MG63 (cell line): ENCODE results near the gene ZDHHC14. TPM values are rescaled to one million over a fixed set of nuclear protein-coding genes. Genes with fewer than 3 reads are reported as not detected.

ENCODE experiments used
- DNase-seq: peaks from one replicate; pipeline ENCODE4 v3.0.0-alpha.2; 2020
- H3K27me3 ChIP-seq: fragments of 250-450 bp; sonication (Bioruptor Pico); 2 replicates; pipeline ENCODE4 v1.5.1; 2020; ENCODE audit warnings: mild to moderate bottlenecking, moderate library complexity
- H3K36me3 ChIP-seq: fragments of 250-450 bp; sonication (Bioruptor Pico); 2 replicates; pipeline ENCODE4 v1.5.1; 2020; ENCODE audit warnings: mild to moderate bottlenecking, moderate library complexity
- H3K4me3 ChIP-seq: fragments of 250-450 bp; sonication (Bioruptor Pico); 2 replicates; pipeline ENCODE4 v1.5.1; 2020; ENCODE audit warnings: mild to moderate bottlenecking, moderate library complexity
- H3K9me3 ChIP-seq: fragments of 250-450 bp; sonication (Bioruptor Pico); 2 replicates; pipeline ENCODE4 v1.5.1; 2020; ENCODE audit warnings: mild to moderate bottlenecking, moderate library complexity
- total RNA-seq: library from RNA; depleted of rRNA; stranded (reverse); fragments of >200 nt; shearing (Covaris generic); gene quantifications from 2 replicates; pipeline ENCODE4 v1.2.3, GENCODE V29; 2014; ENCODE audit warnings: low replicate concordance

ZDHHC14 gene
- total RNA-seq, 1 experiment from 2014 or later: 4.4 TPM

GRCh38 chr6:157487110-157487773 is 106.3 kb downstream of the ZDHHC14 start:
- Histone ChIP-seq H3K36me3 (no peaks in the 10 kb centered on the region), H3K27me3 (no peaks in the 10 kb centered on the region), H3K4me3 (no peak overlapping the region), H3K9me3 (no peaks in the 10 kb centered on the region)
- no peak for DNase-seq

GRCh38 chr6:157488058-157488457 is 107.1 kb downstream of the ZDHHC14 start:
- Histone ChIP-seq H3K27me3 (no peaks in the 10 kb centered on the region), H3K4me3 (no peak overlapping the region), H3K36me3 (no peaks in the 10 kb centered on the region), H3K9me3 (no peaks in the 10 kb centered on the region)
- DNase-seq: no peak

- H3K27me3 ChIP-seq: no peaks in the 10 kb centered on the region
- H3K36me3 ChIP-seq: no peaks in the 10 kb centered on the region
- no peaks in the 10 kb centered on the region for H3K9me3 ChIP-seq
- DNase-seq: no peak
- H3K4me3 ChIP-seq: no peak overlapping the region
Measured at GRCh38 chr6:157488716-157489118, 107.7 kb downstream of the ZDHHC14 start.

- no peaks in the 10 kb centered on the region for H3K36me3 ChIP-seq
- H3K27me3 ChIP-seq: no peaks in the 10 kb centered on the region
- no peak overlapping the region for H3K4me3 ChIP-seq
- no peak for DNase-seq
- H3K9me3 ChIP-seq: no peaks in the 10 kb centered on the region
Measured at GRCh38 chr6:157490611-157491269, 109.8 kb downstream of the ZDHHC14 start.

GRCh38 chr6:157491571-157492232 is 110.7 kb downstream of the ZDHHC14 start:
- DNase-seq: no peak
- Histone ChIP-seq H3K9me3 (no peaks in the 10 kb centered on the region), H3K4me3 (no peak overlapping the region), H3K36me3 (no peaks in the 10 kb centered on the region), H3K27me3 (no peaks in the 10 kb centered on the region)

GRCh38 chr6:157492249-157492648 is 111.3 kb downstream of the ZDHHC14 start:
- Histone ChIP-seq H3K36me3 (no peaks in the 10 kb centered on the region), H3K9me3 (no peaks in the 10 kb centered on the region), H3K4me3 (no peak overlapping the region), H3K27me3 (no peaks in the 10 kb centered on the region)
- no peak for DNase-seq

GRCh38 chr6:157492741-157493140 is 111.8 kb downstream of the ZDHHC14 start:
- Histone ChIP-seq H3K27me3 (no peaks in the 10 kb centered on the region), H3K9me3 (no peaks in the 10 kb centered on the region), H3K36me3 (no peaks in the 10 kb centered on the region), H3K4me3 (no peak overlapping the region)
- no peak for DNase-seq

- H3K36me3 ChIP-seq: no peaks in the 10 kb centered on the region
- H3K9me3 ChIP-seq: no peaks in the 10 kb centered on the region
- DNase-seq: no peak
- H3K27me3 ChIP-seq: no peaks in the 10 kb centered on the region
- no peak overlapping the region for H3K4me3 ChIP-seq
Measured at GRCh38 chr6:157493173-157493572, 112.2 kb downstream of the ZDHHC14 start.

GRCh38 chr6:157493576-157493975 is 112.6 kb downstream of the ZDHHC14 start:
- Histone ChIP-seq H3K27me3 (no peaks in the 10 kb centered on the region), H3K36me3 (no peaks in the 10 kb centered on the region), H3K9me3 (no peaks in the 10 kb centered on the region), H3K4me3 (no peak overlapping the region)
- DNase-seq: no peak

- H3K36me3 ChIP-seq: no peaks in the 10 kb centered on the region
- no peaks in the 10 kb centered on the region for H3K27me3 ChIP-seq
- H3K9me3 ChIP-seq: no peaks in the 10 kb centered on the region
- DNase-seq: no peak
- H3K4me3 ChIP-seq: no peak overlapping the region
Measured at GRCh38 chr6:157494132-157494710, 113.2 kb downstream of the ZDHHC14 start.

- Histone ChIP-seq H3K27me3 (no peaks in the 10 kb centered on the region), H3K9me3 (no peaks in the 10 kb centered on the region), H3K36me3 (no peaks in the 10 kb centered on the region), H3K4me3 (no peak overlapping the region)
- DNase-seq: no peak
Measured at GRCh38 chr6:157496534-157497095, 115.6 kb downstream of the ZDHHC14 start.

GRCh38 chr6:157497579-157497978 is 116.6 kb downstream of the ZDHHC14 start:
- no peaks in the 10 kb centered on the region for H3K9me3 ChIP-seq
- no peaks in the 10 kb centered on the region for H3K27me3 ChIP-seq
- no peak for DNase-seq
- no peaks in the 10 kb centered on the region for H3K36me3 ChIP-seq
- H3K4me3 ChIP-seq: no peak overlapping the region

- Histone ChIP-seq H3K27me3 (no peaks in the 10 kb centered on the region), H3K36me3 (no peaks in the 10 kb centered on the region), H3K9me3 (no peaks in the 10 kb centered on the region), H3K4me3 (no peak overlapping the region)
- no peak for DNase-seq
Measured at GRCh38 chr6:157498817-157499216, 117.8 kb downstream of the ZDHHC14 start.

- H3K36me3 ChIP-seq: no peaks in the 10 kb centered on the region
- no peak for DNase-seq
- H3K9me3 ChIP-seq: no peaks in the 10 kb centered on the region; the same call in 1 of the 2 replicates
- no peaks in the 10 kb centered on the region for H3K27me3 ChIP-seq
- no peak overlapping the region for H3K4me3 ChIP-seq
Measured at GRCh38 chr6:157500022-157500421, 119.0 kb downstream of the ZDHHC14 start.

GRCh38 chr6:157503018-157503747 is 122.2 kb downstream of the ZDHHC14 start:
- peaks cover 9% of the 10 kb centered on the region; the same call in 1 of the 2 replicates for H3K9me3 ChIP-seq
- H3K36me3 ChIP-seq: no peaks in the 10 kb centered on the region
- H3K27me3 ChIP-seq: no peaks in the 10 kb centered on the region
- no peak overlapping the region for H3K4me3 ChIP-seq
- DNase-seq: no peak

- no peaks in the 10 kb centered on the region for H3K36me3 ChIP-seq
- peaks cover 9% of the 10 kb centered on the region; the same call in 1 of the 2 replicates for H3K9me3 ChIP-seq
- DNase-seq: no peak
- H3K4me3 ChIP-seq: no peak overlapping the region
- H3K27me3 ChIP-seq: no peaks in the 10 kb centered on the region
Measured at GRCh38 chr6:157505912-157506491, 125.0 kb downstream of the ZDHHC14 start.
